HepG2 (cell line): ENCODE measurements around the gene PCDH12. TPM values are rescaled to one million over a fixed set of nuclear protein-coding genes. Genes with fewer than 3 reads are reported as not detected.
A peak's percentile ranks its signal among the peaks of the same experiment; 100 is the strongest.

Source experiments
- ATAC-seq: fragments of 200-7000 bp; cut with Tn5 transposase; 3 replicates; pipeline ENCODE4 v1.9.1; 2020; ENCODE audit warnings: mild to moderate bottlenecking, moderate library complexity
- BruUV-seq: library from RNA; stranded (reverse); fragments of 400-500 nt; replicated peaks from 2 replicates; lab custom pipeline; 2021; lab: Mats Ljungman, UMichigan
- CTCF ChIA-PET: fragments of 300-600 bp; formaldehyde crosslinking; extraction: SDS; loops from one replicate; lab custom pipeline; 2021; ENCODE audit warnings: low total read pairs, inconsistent platforms, low intra/inter-chr PET ratio; lab: Yijun Ruan, JAX
- POLR2A ChIA-PET: fragments of 350-600 bp; sonication (Branson Sonifier 250); formaldehyde crosslinking; loops from one replicate; lab custom pipeline; 2020; ENCODE audit warnings: antibody characterized with exemption, inconsistent platforms; lab: Yijun Ruan, JAX
- DNase-seq: peaks from one replicate; pipeline ENCODE4 v3.0.0-alpha.2; 2015; ENCODE audit warnings: low spot score
- FAIRE-seq: peaks from 3 replicates; lab custom pipeline; 2011; peaks lifted over from hg19 to GRCh38; lab: Jason Lieb, UNC
- H2AFZ ChIP-seq: one replicate; pipeline ENCODE4 v1.6.1; 2011; ENCODE audit warnings: low read length, inconsistent platforms
- H3K27ac ChIP-seq: fragments of 300-600 bp; 3 replicates; pipeline ENCODE4 v1.8.0; 2011; ENCODE audit warnings: mixed run types, mild to moderate bottlenecking, mixed read lengths, low read length, inconsistent platforms; ENCODE audit not compliant: insufficient read depth; ENCODE audit errors: extremely low read length
- H3K27me3 ChIP-seq, 2 experiments: fragments of 200-600 bp in 1 of 2; 2 replicates in 1 of 2; 3 replicates in 1 of 2; pipeline versions ENCODE4 v1.6.0 to v1.8.0; 2011; ENCODE audit warnings: low read length in 2 of 2, mild to moderate bottlenecking in 2 of 2, moderate library complexity in 2 of 2, inconsistent platforms in 1 of 2; ENCODE audit not compliant: insufficient read depth in 2 of 2, control insufficient read depth in 1 of 2
- H3K36me3 ChIP-seq, 2 experiments: fragments of 200-600 bp in 1 of 2; replicated peaks in 1 of 2; 2 replicates in 1 of 2; 3 replicates in 1 of 2; pipeline versions ENCODE4 v1.5.1 to v1.8.0; 2011; ENCODE audit warnings: low read length in 2 of 2, inconsistent platforms in 1 of 2; ENCODE audit not compliant: insufficient read depth in 2 of 2, control insufficient read depth in 1 of 2
- H3K4me1 ChIP-seq: 2 replicates; pipeline ENCODE4 v1.5.1; 2012; ENCODE audit warnings: low read length, inconsistent platforms; ENCODE audit not compliant: insufficient read depth
- H3K4me2 ChIP-seq: 2 replicates; pipeline ENCODE4 v1.6.0; 2011; ENCODE audit warnings: low read depth, low read length, inconsistent platforms
- H3K4me3 ChIP-seq, 3 experiments: fragments of 200-600 bp in 1 of 3; sonication (generic), shearing (Covaris generic) in 1 of 3; replicated peaks in 1 of 3; 2 replicates each; pipeline ENCODE4 v1.5.1; 2011 to 2016; ENCODE audit warnings: low read length in 3 of 3, inconsistent platforms in 2 of 3, low read depth in 2 of 3, mild to moderate bottlenecking in 2 of 3, control low read depth in 1 of 3, mixed read lengths in 1 of 3; ENCODE audit not compliant: insufficient read depth in 1 of 3
- H3K79me2 ChIP-seq: one replicate; pipeline ENCODE4 v1.6.1; 2011; ENCODE audit warnings: low read length, inconsistent platforms; ENCODE audit not compliant: insufficient read depth
- H3K9ac ChIP-seq: 2 replicates; pipeline ENCODE4 v1.6.0; 2011; ENCODE audit warnings: mild to moderate bottlenecking, low read depth, low read length, inconsistent platforms; ENCODE audit not compliant: insufficient read depth
- H3K9me3 ChIP-seq: 2 replicates; pipeline ENCODE4 v1.5.1; 2012; ENCODE audit warnings: mild to moderate bottlenecking, low read length
- H4K20me1 ChIP-seq: 2 replicates; pipeline ENCODE4 v1.6.0; 2011; ENCODE audit warnings: inconsistent platforms, mild to moderate bottlenecking, low read length, moderate library complexity; ENCODE audit not compliant: insufficient read depth
- AGO1 ChIP-seq: fragments of 200-400 bp; formaldehyde crosslinking; IDR thresholded peaks from 2 replicates; pipeline ENCODE4 v1.6.1; 2017; ENCODE audit warnings: mild to moderate bottlenecking, low read depth, low read length, moderate library complexity; ENCODE audit not compliant: poor library complexity, severe bottlenecking
- AGO2 ChIP-seq: fragments of 200-400 bp; formaldehyde crosslinking; optimal IDR thresholded peaks from 2 replicates; pipeline ENCODE3; 2017; ENCODE audit warnings: mild to moderate bottlenecking, low read depth, low read length, moderate library complexity
- ARNT2 ChIP-seq: sonication (generic); formaldehyde crosslinking; IDR thresholded peaks from 2 replicates; pipeline ENCODE4 v1.8.0; 2022; ENCODE audit warnings: mild to moderate bottlenecking, low read depth, missing genetic modification reagents, moderate library complexity
- ELK4 ChIP-seq: sonication (generic); formaldehyde crosslinking; IDR thresholded peaks from 2 replicates; pipeline ENCODE4 v1.9.0; 2021; ENCODE audit warnings: missing genetic modification reagents, borderline replicate concordance
- HNRNPH1 ChIP-seq: fragments of 200-400 bp; formaldehyde crosslinking; optimal IDR thresholded peaks from 2 replicates; pipeline ENCODE3; 2017; ENCODE audit warnings: mild to moderate bottlenecking, low read depth, low read length
- KDM2A ChIP-seq: sonication (generic); formaldehyde crosslinking; IDR thresholded peaks from 2 replicates; pipeline ENCODE4 v1.4.0; 2020; ENCODE audit warnings: low read depth, missing genetic modification reagents, borderline replicate concordance
- RBM22 ChIP-seq: fragments of 200-400 bp; formaldehyde crosslinking; optimal IDR thresholded peaks from 2 replicates; pipeline ENCODE3; 2017; ENCODE audit warnings: mild to moderate bottlenecking, low read length, moderate library complexity
- TCF12 ChIP-seq, 2 experiments: fragments of 450-650 bp in 1 of 2; sonication (generic) in 1 of 2; formaldehyde crosslinking in 1 of 2; IDR thresholded peaks; 2 replicates each; pipeline versions ENCODE4 v1.6.1 to v1.8.0; 2017 to 2022; ENCODE audit warnings: antibody characterized with exemption in 1 of 2, mild to moderate bottlenecking in 1 of 2, missing genetic modification reagents in 1 of 2, moderate library complexity in 1 of 2
- YEATS4 ChIP-seq: sonication (generic); formaldehyde crosslinking; IDR thresholded peaks from 2 replicates; pipeline ENCODE4 v1.4.0; 2020; ENCODE audit warnings: missing genetic modification reagents, borderline replicate concordance
- ZNF644 ChIP-seq: IDR thresholded peaks from 2 replicates; pipeline ENCODE4 v1.6.1; 2016; ENCODE audit warnings: low read depth
- WGBS: methylation state at CpG from one replicate; pipeline ENCODE4 v1.1.6; 2017; ENCODE audit warnings: low lambda C conversion rate; 5-methylcytosine and 5-hydroxymethylcytosine counted together
- in situ Hi-C: cut with HindIII; loops from 2 replicates; pipeline ENCODE4 v1.10.0; 2017; ENCODE audit warnings: low pct_unique_long_range_greater_than_20kb; ENCODE audit not compliant: extremely low pct_ligation_motif_present
- intact Hi-C: fragments of 100-400 bp; cut with micrococcal nuclease; formaldehyde crosslinking; loops from one replicate; pipeline ENCODE4 v1.10.0; 2022; ENCODE audit not compliant: unreplicated experiment
- polyA plus RNA-seq, 8 experiments: library from polyadenylated mRNA; depleted of rRNA in 3 of 8; stranded (reverse) in 7 of 8; unstranded in 1 of 8; fragments of >200 nt; fragmentation: Illumina TruSeq in 4 of 8; extraction: Trizol in 4 of 8; gene quantifications; 2 replicates each; pipeline versions ENCODE4 v1.2.1 to v1.2.3, GENCODE V29; 2011 to 2016; ENCODE audit warnings: low read depth in 4 of 8, missing spikeins in 1 of 8, mixed read lengths in 1 of 8; ENCODE audit not compliant: insufficient read depth in 1 of 8
- total RNA-seq, 5 experiments: library from RNA; depleted of rRNA; stranded (reverse); fragments of >200 nt; fragmentation: Illumina TruSeq; extraction: Trizol; gene quantifications; 2 replicates each; pipeline ENCODE4 v1.2.3, GENCODE V29; 2016; ENCODE audit warnings: low read depth in 1 of 5

The PCDH12 gene
- total and polyA plus RNA-seq, 2 of the 13 experiments (the other 11 are each of a cell fraction or from before 2014, with no cell fraction given) = not detected

GRCh38 chr5:141945511-141946051 is 12.4 kb downstream of the PCDH12 start:
- FAIRE-seq (no peak), DNase-seq (no peak), ATAC-seq (peak; percentile 10; the same call in 2 of the 3 replicates)
- intact Hi-C loops (no loop called here), in situ Hi-C loops (no loop called here)
- Histone ChIP-seq H2AFZ (no peak overlapping the region), H4K20me1 (no peaks in the 10 kb centered on the region), H3K27ac (no peak overlapping the region), H3K36me3 (no peaks in the 10 kb centered on the region), H3K4me1 (peaks cover 18% of the 10 kb centered on the region), H3K27me3 (no peaks in the 10 kb centered on the region), H3K4me2 (no peak overlapping the region), H3K9ac (no peak overlapping the region), H3K4me3 (no peak overlapping the region), H3K9me3 (no peaks in the 10 kb centered on the region), H3K79me2 (no peaks in the 10 kb centered on the region)
- 81% methylated on average over 23 of the region's 25 CpGs for WGBS
- TF ChIP-seq KDM2A (CRISPR knock-in tag) = peak; percentile 33; the same call in 1 of the 2 replicates
- peak; percentile 35 for TF ChIP-seq AGO1
- no peak for TF ChIP-seq YEATS4 (CRISPR knock-in tag)
- TF ChIP-seq HNRNPH1 = no peak
- peak; percentile 85 for TF ChIP-seq AGO2
- ChIA-PET CTCF (no interaction called here), POLR2A (no interaction called here)
- no TSS peak for BruUV-seq

GRCh38 chr5:141944076-141944475 is 13.9 kb downstream of the PCDH12 start:
- peaks cover 18% of the 10 kb centered on the region for H3K4me1 ChIP-seq
- peaks cover 3 to 9% of the 10 kb centered on the region in 2 experiments; a peak in 3 of 5 replicates for H3K36me3 ChIP-seq
- H4K20me1 ChIP-seq = no peaks in the 10 kb centered on the region
- no peaks in the 10 kb centered on the region for H3K27me3 ChIP-seq
- H3K79me2 ChIP-seq = no peaks in the 10 kb centered on the region
- H3K9me3 ChIP-seq = no peaks in the 10 kb centered on the region
- H3K9ac ChIP-seq = no peak overlapping the region
- H2AFZ ChIP-seq = no peak overlapping the region
- no peak overlapping the region for H3K4me2 ChIP-seq
- ChIA-PET CTCF (no interaction called here), POLR2A (no interaction called here)
- BruUV-seq = no TSS peak
- TF ChIP-seq ZNF644 (CRISPR knock-in tag) = no peak
- TF ChIP-seq TCF12 (IDR thresholded peaks at IDR 0.05) = no peak
- no peak for TF ChIP-seq TCF12 (CRISPR knock-in tag; IDR thresholded peaks at IDR 0.05)
- peak; percentile 16 for TF ChIP-seq RBM22
- TF ChIP-seq ARNT2 = no peak
- TF ChIP-seq ELK4 (CRISPR knock-in tag) = no peak
- in situ Hi-C loops = no loop called here
- H3K27ac ChIP-seq = no peak overlapping the region
- H3K4me3 ChIP-seq = no peak overlapping the region
- no peak for ATAC-seq
- DNase-seq = no peak
- WGBS = 82% methylated on average over 8 of the region's 9 CpGs
- FAIRE-seq = no peak
- intact Hi-C loops = no loop called here
